Colonic mucosa (tissue), 4 donors: ENCODE measurements around the gene IKBKG. TPM values are rescaled to one million over a fixed set of nuclear protein-coding genes. Genes with fewer than 3 reads are reported as not detected.
"Not testable (repeated sequence)": the region's sequence is repeated elsewhere in the genome, so short reads cannot be mapped to it uniquely, and the experiment has no call there.

Experiments used
- DNase-seq: peaks from one replicate; pipeline ENCODE4 v3.0.0-alpha.2; 2020
- H3K27ac ChIP-seq: fragments of 200-600 bp; one replicate; pipeline ENCODE4 v1.8.0; 2021
- H3K27me3 ChIP-seq: fragments of 200-600 bp; one replicate; pipeline ENCODE4 v1.8.0; 2021
- H3K36me3 ChIP-seq: fragments of 200-600 bp; one replicate; pipeline ENCODE4 v1.8.0; 2021
- H3K4me1 ChIP-seq: fragments of 200-600 bp; one replicate; pipeline ENCODE4 v1.8.0; 2021; ENCODE audit warnings: mild to moderate bottlenecking
- H3K4me3 ChIP-seq: fragments of 200-600 bp; one replicate; pipeline ENCODE4 v1.8.0; 2021
- H3K9ac ChIP-seq, 2 donors: one replicate each; pipeline ENCODE4 v1.7.0; 2013; ENCODE audit warnings: control low read depth in 2 of 2, low read depth in 2 of 2, low read length in 2 of 2
- H3K9me3 ChIP-seq: fragments of 200-600 bp; one replicate; pipeline ENCODE4 v1.8.0; 2021
- CTCF ChIP-seq: fragments of 200-600 bp; IDR thresholded peaks from one replicate; pipeline ENCODE4 v1.8.0; 2022; ENCODE audit warnings: antibody characterized with exemption, mild to moderate bottlenecking
- intact Hi-C: fragments of 100-400 bp; cut with DNase I; formaldehyde crosslinking; loops from one replicate; pipeline ENCODE4 v1.14.1; 2022
- total RNA-seq, 2 donors: library from RNA; stranded (reverse); fragmentation: NEBNext Ultra II Directional in 1 of 2; extraction: Animal tissue kit (Norgen Biotek cat#: 25700) in 1 of 2; gene quantifications; one replicate each; pipeline ENCODE4 v1.2.1, GENCODE V29; 2021
- donor health status: healthy.
- donor health status: DM: no; HTN: no; CAD: no.
- donor health status: DM: no; HTN: no; CAD: no.

IKBKG gene
- total RNA-seq, 2 donors from 2014 or later: 20.6 to 28.4 TPM

GRCh38 chrX:154539077-154539476 lies 8.3 kb upstream of the IKBKG start:
- Histone ChIP-seq H3K4me3 (no peak overlapping the region), H3K9me3 (no peaks in the 10 kb centered on the region), H3K27ac (no peak overlapping the region), H3K9ac (no peak overlapping the region), H3K27me3 (no peaks in the 10 kb centered on the region), H3K4me1 (no peaks in the 10 kb centered on the region), H3K36me3 (no peaks in the 10 kb centered on the region)
- intact Hi-C loops: no loop called here
- no peak for DNase-seq
- TF ChIP-seq CTCF: no peak

- H3K27ac ChIP-seq, DNase-seq, H3K27me3 ChIP-seq, H3K9me3 ChIP-seq, H3K9ac ChIP-seq, H3K4me1 ChIP-seq, intact Hi-C loops, H3K4me3 ChIP-seq, H3K36me3 ChIP-seq: not testable (repeated sequence)
Measured at GRCh38 chrX:154540365-154540764, 7.1 kb upstream of the IKBKG start.

GRCh38 chrX:154540897-154541535 lies 6.4 kb upstream of the IKBKG start:
- no peak for DNase-seq
- no peak for TF ChIP-seq CTCF
- intact Hi-C loops: no loop called here
- Histone ChIP-seq H3K4me3 (no peak overlapping the region), H3K9ac (no peak overlapping the region), H3K9me3 (no peaks in the 10 kb centered on the region), H3K4me1 (no peaks in the 10 kb centered on the region), H3K27me3 (no peaks in the 10 kb centered on the region), H3K27ac (no peak overlapping the region), H3K36me3 (no peaks in the 10 kb centered on the region)

- H3K27ac ChIP-seq: no peak overlapping the region
- no peak overlapping the region for H3K9ac ChIP-seq
- H3K9me3 ChIP-seq: no peaks in the 10 kb centered on the region
- no peaks in the 10 kb centered on the region for H3K27me3 ChIP-seq
- no peak overlapping the region for H3K4me3 ChIP-seq
- no peak for TF ChIP-seq CTCF
- H3K4me1 ChIP-seq: no peaks in the 10 kb centered on the region
- no peak for DNase-seq
- no peaks in the 10 kb centered on the region for H3K36me3 ChIP-seq
- intact Hi-C loops: no loop called here
Measured at GRCh38 chrX:154541589-154541895, 5.9 kb upstream of the IKBKG start.

GRCh38 chrX:154541896-154542722 lies 5.3 kb upstream of the IKBKG start:
- H3K4me1 ChIP-seq: no peaks in the 10 kb centered on the region
- no peaks in the 10 kb centered on the region for H3K27me3 ChIP-seq
- peak; percentile 57 for DNase-seq
- H3K9ac ChIP-seq: peak overlapping the region; percentile 10 to 35
- no peaks in the 10 kb centered on the region for H3K9me3 ChIP-seq
- no peak overlapping the region for H3K4me3 ChIP-seq
- no peaks in the 10 kb centered on the region for H3K36me3 ChIP-seq
- intact Hi-C loops: no loop called here
- TF ChIP-seq CTCF: no peak
- peak overlapping the region; percentile 27 for H3K27ac ChIP-seq
